IMR-90 (cell line): ENCODE results near the gene UBE2QL1. TPM values are rescaled to one million over a fixed set of nuclear protein-coding genes. Genes with fewer than 3 reads are reported as not detected.

Experiments
- ATAC-seq: fragments of 200-7000 bp; cut with Tn5 transposase; 2 replicates; pipeline ENCODE4 v1.9.1; 2020; ENCODE audit warnings: low read depth, mild to moderate bottlenecking, moderate library complexity
- BruUV-seq: library from RNA; stranded (reverse); fragments of 400-500 nt; replicated peaks from 2 replicates; lab custom pipeline; 2021; lab: Mats Ljungman, UMichigan
- CTCF ChIA-PET: fragments of 300-600 bp; formaldehyde crosslinking; extraction: SDS; loops from one replicate; lab custom pipeline; 2021; ENCODE audit warnings: antibody characterized with exemption; lab: Yijun Ruan, JAX
- POLR2A ChIA-PET: fragments of 300-600 bp; sonication (Branson Sonifier 250); formaldehyde crosslinking; loops from one replicate; lab custom pipeline; 2022; ENCODE audit warnings: antibody characterized with exemption; ENCODE audit not compliant: unreplicated experiment; lab: Charles Lee
- DNase-seq: peaks from one replicate; pipeline ENCODE4 v3.0.0; 2013
- H2AFZ ChIP-seq: replicated peaks from 2 replicates; pipeline ENCODE3; 2013; ENCODE audit warnings: low read length, mild to moderate bottlenecking; ENCODE audit not compliant: poor library complexity
- H2AK5ac ChIP-seq: 2 replicates; pipeline ENCODE4 v1.6.1; 2013; ENCODE audit warnings: low read depth, low read length, inconsistent platforms
- H2AK9ac ChIP-seq: replicated peaks from 2 replicates; pipeline ENCODE3; 2013; ENCODE audit warnings: mild to moderate bottlenecking, low read depth, low read length, moderate library complexity; ENCODE audit not compliant: poor library complexity
- H2BK120ac ChIP-seq: 2 replicates; pipeline ENCODE4 v1.6.1; 2013; ENCODE audit warnings: low read depth, low read length, inconsistent platforms
- H2BK15ac ChIP-seq: 3 replicates; pipeline ENCODE4 v1.6.1; 2013; ENCODE audit warnings: low read depth, low read length, inconsistent platforms
- H2BK20ac ChIP-seq: 2 replicates; pipeline ENCODE4 v1.6.1; 2013; ENCODE audit warnings: low read depth, mild to moderate bottlenecking, inconsistent platforms, low read length, moderate library complexity
- H2BK5ac ChIP-seq: 2 replicates; pipeline ENCODE4 v1.6.1; 2013; ENCODE audit warnings: mild to moderate bottlenecking, low read depth, low read length, inconsistent platforms; ENCODE audit not compliant: poor library complexity, severe bottlenecking
- H3K14ac ChIP-seq: replicated peaks from 2 replicates; pipeline ENCODE4 v1.6.1; 2013; ENCODE audit warnings: low read depth, low read length, inconsistent platforms
- H3K18ac ChIP-seq: 2 replicates; pipeline ENCODE4 v1.6.1; 2013; ENCODE audit warnings: low read depth, low read length, control low read depth
- H3K23ac ChIP-seq: 2 replicates; pipeline ENCODE4 v1.6.1; 2013; ENCODE audit warnings: low read depth, low read length, inconsistent platforms
- H3K27ac ChIP-seq: 2 replicates; pipeline ENCODE4 v1.5.1; 2013; ENCODE audit warnings: mild to moderate bottlenecking, control low read depth, low read length; ENCODE audit not compliant: insufficient read depth
- H3K27me3 ChIP-seq: 2 replicates; pipeline ENCODE4 v1.6.1; 2013; ENCODE audit warnings: low read length; ENCODE audit not compliant: control insufficient read depth, insufficient read depth
- H3K36me3 ChIP-seq: 2 replicates; pipeline ENCODE4 v1.6.1; 2013; ENCODE audit warnings: low read length, mixed read lengths; ENCODE audit not compliant: control insufficient read depth, insufficient read depth
- H3K4ac ChIP-seq: 2 replicates; pipeline ENCODE4 v1.6.1; 2013; ENCODE audit warnings: low read depth, low read length, inconsistent platforms
- H3K4me1 ChIP-seq: 2 replicates; pipeline ENCODE4 v1.6.1; 2013; ENCODE audit warnings: low read length, mixed read lengths; ENCODE audit not compliant: control insufficient read depth, insufficient read depth
- H3K4me2 ChIP-seq: 2 replicates; pipeline ENCODE4 v1.6.1; 2013; ENCODE audit warnings: low read depth, mild to moderate bottlenecking, control low read depth, low read length, moderate library complexity
- H3K4me3 ChIP-seq: 2 replicates; pipeline ENCODE4 v1.5.1; 2013; ENCODE audit warnings: low read depth, mild to moderate bottlenecking, control low read depth, low read length, moderate library complexity; ENCODE audit not compliant: insufficient read depth
- H3K56ac ChIP-seq: 2 replicates; pipeline ENCODE4 v1.6.1; 2013; ENCODE audit warnings: low read length, inconsistent platforms; ENCODE audit not compliant: insufficient read depth; ENCODE audit errors: extremely low read depth
- H3K79me1 ChIP-seq, 2 experiments: 2 replicates each; pipeline ENCODE4 v1.6.1; 2013; ENCODE audit warnings: low read length in 2 of 2, inconsistent platforms in 1 of 2, low read depth in 1 of 2
- H3K9ac ChIP-seq: 2 replicates; pipeline ENCODE4 v1.6.1; 2013; ENCODE audit warnings: low read depth, low read length, control low read depth
- H3K9me1 ChIP-seq: 2 replicates; pipeline ENCODE4 v1.6.1; 2013; ENCODE audit warnings: low read length, inconsistent platforms; ENCODE audit not compliant: insufficient read depth
- H3K9me3 ChIP-seq: 2 replicates; pipeline ENCODE4 v1.6.1; 2013; ENCODE audit warnings: low read length; ENCODE audit not compliant: control insufficient read depth, insufficient read depth
- H4K20me1 ChIP-seq: 2 replicates; pipeline ENCODE4 v1.6.1; 2013; ENCODE audit warnings: low read length, inconsistent platforms; ENCODE audit not compliant: insufficient read depth
- H4K5ac ChIP-seq: 2 replicates; pipeline ENCODE4 v1.6.1; 2013; ENCODE audit warnings: mild to moderate bottlenecking, low read depth, low read length, control low read depth
- H4K8ac ChIP-seq, 2 experiments: 2 replicates each; pipeline ENCODE4 v1.6.1; 2013; ENCODE audit warnings: low read depth in 2 of 2, low read length in 2 of 2, control low read depth in 1 of 2, inconsistent platforms in 1 of 2
- H4K91ac ChIP-seq: 2 replicates; pipeline ENCODE4 v1.6.1; 2013; ENCODE audit warnings: low read depth, low read length, inconsistent platforms; ENCODE audit not compliant: insufficient read depth
- BHLHE40 ChIP-seq: fragments of 150-350 bp; IDR thresholded peaks from 2 replicates; pipeline ENCODE4 v1.6.1; 2016; ENCODE audit warnings: mild to moderate bottlenecking, low read depth, low read length
- CHD1 ChIP-seq: IDR thresholded peaks from 2 replicates; pipeline ENCODE4 v1.6.1; 2012; ENCODE audit warnings: low read depth, low read length, improper control_type of control experiment
- CTCF ChIP-seq: conservative IDR thresholded peaks from 2 replicates; pipeline ENCODE4 v1.5.1; 2012; ENCODE audit warnings: mild to moderate bottlenecking, low read depth, low read length, improper control_type of control experiment
- ELK1 ChIP-seq: fragments of 150-350 bp; IDR thresholded peaks from 2 replicates; pipeline ENCODE4 v1.6.1; 2016; ENCODE audit warnings: low read depth, mild to moderate bottlenecking, low read length, moderate library complexity, borderline replicate concordance
- MAZ ChIP-seq: IDR thresholded peaks from 2 replicates; pipeline ENCODE4 v1.6.1; 2012; ENCODE audit warnings: low read depth, mild to moderate bottlenecking, low read length, improper control_type of control experiment, moderate library complexity, borderline replicate concordance
- MXI1 ChIP-seq: IDR thresholded peaks from 2 replicates; pipeline ENCODE4 v1.6.1; 2012; ENCODE audit warnings: low read depth, mild to moderate bottlenecking, low read length, moderate library complexity, borderline replicate concordance
- NFE2L2 ChIP-seq: fragments of 150-350 bp; IDR thresholded peaks from 2 replicates; pipeline ENCODE4 v1.6.1; 2016; ENCODE audit warnings: low read depth, mild to moderate bottlenecking, low read length
- RAD21 ChIP-seq: IDR thresholded peaks from 2 replicates; pipeline ENCODE4 v1.6.1; 2012; ENCODE audit warnings: low read length, improper control_type of control experiment
- RCOR1 ChIP-seq: IDR thresholded peaks from 2 replicates; pipeline ENCODE4 v1.6.1; 2012; ENCODE audit warnings: mild to moderate bottlenecking, low read length, improper control_type of control experiment; ENCODE audit not compliant: insufficient replicate concordance
- RFX5 ChIP-seq: IDR thresholded peaks from 2 replicates; pipeline ENCODE4 v1.8.0; 2012; ENCODE audit warnings: low read depth, mild to moderate bottlenecking, low read length, moderate library complexity
- SMC3 ChIP-seq: fragments of 150-350 bp; IDR thresholded peaks from 2 replicates; pipeline ENCODE4 v1.6.1; 2016; ENCODE audit warnings: low read depth, mild to moderate bottlenecking, antibody characterized with exemption, low read length, moderate library complexity
- USF2 ChIP-seq: fragments of 150-350 bp; IDR thresholded peaks from 2 replicates; pipeline ENCODE4 v1.6.1; 2017; ENCODE audit warnings: mild to moderate bottlenecking, antibody characterized with exemption, low read length, low read depth
- WGBS, 2 experiments: methylation state at CpG; one replicate each; pipeline versions ENCODE4 v1.1.5 to v1.1.7; 2013; ENCODE audit warnings: missing lambda C conversion rate in 2 of 2; ENCODE audit not compliant: insufficient read length in 1 of 2; ENCODE audit errors: extremely low coverage in 2 of 2; 5-methylcytosine and 5-hydroxymethylcytosine counted together
- dilution Hi-C: fragments of 300-500 bp; cut with HindIII; formaldehyde crosslinking; loops from one replicate; pipeline ENCODE4 v1.14.3; 2018; ENCODE audit warnings: low sequenced_read_pairs; ENCODE audit not compliant: unreplicated experiment
- in situ Hi-C: fragments of 300-500 bp; cut with MboI; formaldehyde crosslinking; loops from 3 replicates; pipeline ENCODE4 v1.14.3; 2019; ENCODE audit warnings: low sequenced_read_pairs, inconsistent platforms, mixed read lengths
- intact Hi-C: fragments of 100-400 bp; cut with micrococcal nuclease; formaldehyde crosslinking; loops from 2 replicates; pipeline ENCODE4 v1.10.0; 2022
- polyA plus RNA-seq, 3 experiments: library from polyadenylated mRNA; depleted of rRNA; stranded (reverse); fragments of >200 nt; gene quantifications; 2 replicates each; pipeline ENCODE4 v1.2.3, GENCODE V29; 2012; ENCODE audit warnings: low replicate concordance in 1 of 3
- total RNA-seq: library from RNA; depleted of rRNA; stranded (reverse); fragments of >200 nt; gene quantifications from 2 replicates; pipeline ENCODE4 v1.2.3, GENCODE V29; 2012

The UBE2QL1 gene
- total and polyA plus RNA-seq, 2 of the 4 experiments (the other 2 are of a cell fraction), result not detected

- no peak for TF ChIP-seq MXI1
These were observed 94.0 kb downstream of the UBE2QL1 start (continued) for GRCh38 chr5:6542421-6543345.

- no peaks in the 10 kb centered on the region for H3K4me1 ChIP-seq
- H3K4me2 ChIP-seq, result no peak overlapping the region
- CTCF ChIA-PET, result no interaction called here
- no peak overlapping the region for H3K9ac ChIP-seq
- no peak overlapping the region for H2AFZ ChIP-seq
- no peak overlapping the region for H2BK120ac ChIP-seq
- no peak overlapping the region for H3K27ac ChIP-seq
- no peak overlapping the region for H2BK5ac ChIP-seq
- in situ Hi-C loops (no loop called here), intact Hi-C loops (no loop called here), dilution Hi-C loops (no loop called here)
- POLR2A ChIA-PET, result no interaction called here
- H3K4me3 ChIP-seq, result no peak overlapping the region
- no TSS peak for BruUV-seq
- no peaks in the 10 kb centered on the region for H3K9me3 ChIP-seq
- no peak overlapping the region for H4K91ac ChIP-seq
- H3K18ac ChIP-seq, result no peak overlapping the region
- H4K8ac ChIP-seq, result no peak overlapping the region
- no peak overlapping the region for H2AK9ac ChIP-seq
- no peak overlapping the region for H2AK5ac ChIP-seq
- H2BK20ac ChIP-seq, result no peak overlapping the region
- H3K36me3 ChIP-seq, result no peaks in the 10 kb centered on the region
- H2BK15ac ChIP-seq, result no peak overlapping the region
- no peak overlapping the region for H3K4ac ChIP-seq
- 40% methylated on average over 1 of the region's 6 CpGs; no CpG with 5 or more reads in 1 of the 2 experiments for WGBS, 2 experiments
- no peaks in the 10 kb centered on the region; the same call in 1 of the 2 replicates for H3K27me3 ChIP-seq
- no peak overlapping the region for H3K14ac ChIP-seq
- no peak overlapping the region for H4K5ac ChIP-seq
- no peaks in the 10 kb centered on the region for H3K79me1 ChIP-seq
- DNase-seq (no peak), ATAC-seq (no peak)
- no peaks in the 10 kb centered on the region for H4K20me1 ChIP-seq
- no peaks in the 10 kb centered on the region for H3K9me1 ChIP-seq
- no peak overlapping the region for H3K56ac ChIP-seq
- no peak overlapping the region for H3K23ac ChIP-seq
- TF ChIP-seq RFX5 (no peak), CTCF (no peak), USF2 (no peak), CHD1 (no peak), MAZ (no peak), SMC3 (no peak), BHLHE40 (no peak), ELK1 (no peak), NFE2L2 (no peak), RAD21 (no peak), RCOR1 (no peak)
These were observed 94.7 kb downstream of the UBE2QL1 start for GRCh38 chr5:6543346-6543730.
